Endothelial cell (in vitro differentiated cells): ENCODE measurements around the gene POLR3A. TPM values are rescaled to one million over a fixed set of nuclear protein-coding genes. Genes with fewer than 3 reads are reported as not detected.
A peak's percentile ranks its signal among the peaks of the same experiment; 100 is the strongest.

Source experiments
- DNase-seq: peaks from one replicate; pipeline ENCODE4 v3.0.0; 2021; ENCODE audit warnings: low spot score
- H3K27ac Mint-ChIP-seq: one replicate; pipeline ENCODE4 v1.8.0; 2021; ENCODE audit warnings: mixed read lengths, inconsistent platforms; ENCODE audit not compliant: unreplicated experiment
- H3K27me3 Mint-ChIP-seq: one replicate; pipeline ENCODE4 v1.8.0; 2021; ENCODE audit warnings: mild to moderate bottlenecking, moderate library complexity, mixed read lengths, inconsistent platforms; ENCODE audit not compliant: unreplicated experiment
- H3K36me3 Mint-ChIP-seq: one replicate; pipeline ENCODE4 v1.8.0; 2021; ENCODE audit warnings: mild to moderate bottlenecking, low read depth, mixed read lengths, inconsistent platforms; ENCODE audit not compliant: unreplicated experiment
- H3K4me1 Mint-ChIP-seq: one replicate; pipeline ENCODE4 v1.8.0; 2021; ENCODE audit warnings: mild to moderate bottlenecking, mixed read lengths, inconsistent platforms; ENCODE audit not compliant: unreplicated experiment
- H3K4me3 Mint-ChIP-seq: one replicate; pipeline ENCODE4 v1.8.0; 2021; ENCODE audit warnings: mild to moderate bottlenecking, mixed read lengths, inconsistent platforms; ENCODE audit not compliant: unreplicated experiment
- H3K9me3 Mint-ChIP-seq: one replicate; pipeline ENCODE4 v1.8.0; 2021; ENCODE audit warnings: mixed read lengths, inconsistent platforms; ENCODE audit not compliant: unreplicated experiment
- CTCF ChIP-seq: fragments of 200-600 bp; sonication (generic); IDR thresholded peaks from one replicate; pipeline ENCODE4 v1.5.0; 2021; ENCODE audit warnings: antibody characterized with exemption; ENCODE audit not compliant: unreplicated experiment
- total RNA-seq: library from RNA; stranded (reverse); fragmentation: NEBNext Ultra II Directional; extraction: Animal tissue kit (Norgen Biotek cat#: 25700); gene quantifications from one replicate; pipeline ENCODE4 v1.2.1, GENCODE V29; 2021; ENCODE audit not compliant: unreplicated experiment

Gene POLR3A
- total RNA-seq, 1 donor from 2014 or later: 18.4 TPM

- no peak for DNase-seq
- H3K9me3 Mint-ChIP-seq: no peaks in the 10 kb centered on the region
- no peak overlapping the region for H3K4me3 Mint-ChIP-seq
- peaks cover 5% of the 10 kb centered on the region for H3K27me3 Mint-ChIP-seq
- H3K4me1 Mint-ChIP-seq: peaks cover 48% of the 10 kb centered on the region
- H3K36me3 Mint-ChIP-seq: no peaks in the 10 kb centered on the region
- no peak overlapping the region for H3K27ac Mint-ChIP-seq
- TF ChIP-seq CTCF: no peak
Observed at GRCh38 chr10:77939561-77940001, 89.7 kb downstream of the POLR3A start.

DNA sequence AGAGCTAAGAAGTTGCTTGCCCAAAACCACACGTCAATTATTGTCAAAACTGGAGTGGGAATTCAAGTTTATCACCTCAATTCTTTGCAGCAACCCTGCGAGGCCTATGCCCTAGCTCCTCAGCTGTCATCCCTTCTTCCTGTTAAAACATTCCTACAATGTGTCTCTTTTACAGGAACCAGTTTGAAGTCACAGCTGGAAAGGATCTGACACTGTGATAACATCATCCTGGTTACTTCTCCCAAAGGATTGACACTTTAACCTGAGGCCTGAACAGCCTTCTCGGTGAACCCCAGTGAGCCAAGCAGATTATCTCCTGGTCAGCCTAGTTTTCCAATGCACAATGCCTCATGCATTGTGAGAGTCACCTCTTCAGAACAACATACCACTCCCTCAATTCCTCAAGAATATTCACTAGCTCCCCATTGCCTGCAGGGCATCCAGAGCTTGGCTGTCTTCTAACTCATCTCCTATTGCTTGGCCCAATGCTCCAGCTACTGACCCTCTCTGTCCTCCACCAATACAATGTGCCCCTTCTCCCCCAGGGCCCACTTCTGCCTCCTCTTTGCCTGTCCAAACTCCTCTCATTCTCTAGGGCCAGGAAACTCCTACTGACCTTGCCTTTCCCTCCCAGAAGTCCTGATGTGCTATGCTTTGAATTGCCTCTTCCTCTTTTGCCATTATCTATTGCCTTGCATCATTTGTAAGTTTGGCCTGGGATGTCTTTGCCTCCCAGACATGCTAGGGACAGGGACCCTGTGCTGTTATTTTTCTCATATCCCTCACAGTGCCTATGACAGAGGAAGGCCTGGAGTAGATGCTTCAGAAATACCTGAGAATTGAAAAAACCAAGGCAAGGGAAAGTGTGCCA, 92.4 kb downstream of the POLR3A start:
- Mint-ChIP-seq H3K4me3 (peak overlapping the region; percentile 27), H3K4me1 (peaks cover 39% of the 10 kb centered on the region), H3K27me3 (peaks cover 2% of the 10 kb centered on the region), H3K27ac (peak overlapping the region; percentile 97), H3K36me3 (no peaks in the 10 kb centered on the region), H3K9me3 (no peaks in the 10 kb centered on the region)
- no peak for TF ChIP-seq CTCF
- peak; percentile 15 for DNase-seq

- no peak for TF ChIP-seq CTCF
- H3K36me3 Mint-ChIP-seq: peaks cover 5% of the 10 kb centered on the region
- peaks cover 11% of the 10 kb centered on the region for H3K27me3 Mint-ChIP-seq
- H3K4me1 Mint-ChIP-seq: peaks cover 27% of the 10 kb centered on the region
- H3K4me3 Mint-ChIP-seq: no peak overlapping the region
- H3K9me3 Mint-ChIP-seq: no peaks in the 10 kb centered on the region
- no peak overlapping the region for H3K27ac Mint-ChIP-seq
- no peak for DNase-seq
Observed at GRCh38 chr10:77932016-77932715, 97.1 kb downstream of the POLR3A start.

DNA sequence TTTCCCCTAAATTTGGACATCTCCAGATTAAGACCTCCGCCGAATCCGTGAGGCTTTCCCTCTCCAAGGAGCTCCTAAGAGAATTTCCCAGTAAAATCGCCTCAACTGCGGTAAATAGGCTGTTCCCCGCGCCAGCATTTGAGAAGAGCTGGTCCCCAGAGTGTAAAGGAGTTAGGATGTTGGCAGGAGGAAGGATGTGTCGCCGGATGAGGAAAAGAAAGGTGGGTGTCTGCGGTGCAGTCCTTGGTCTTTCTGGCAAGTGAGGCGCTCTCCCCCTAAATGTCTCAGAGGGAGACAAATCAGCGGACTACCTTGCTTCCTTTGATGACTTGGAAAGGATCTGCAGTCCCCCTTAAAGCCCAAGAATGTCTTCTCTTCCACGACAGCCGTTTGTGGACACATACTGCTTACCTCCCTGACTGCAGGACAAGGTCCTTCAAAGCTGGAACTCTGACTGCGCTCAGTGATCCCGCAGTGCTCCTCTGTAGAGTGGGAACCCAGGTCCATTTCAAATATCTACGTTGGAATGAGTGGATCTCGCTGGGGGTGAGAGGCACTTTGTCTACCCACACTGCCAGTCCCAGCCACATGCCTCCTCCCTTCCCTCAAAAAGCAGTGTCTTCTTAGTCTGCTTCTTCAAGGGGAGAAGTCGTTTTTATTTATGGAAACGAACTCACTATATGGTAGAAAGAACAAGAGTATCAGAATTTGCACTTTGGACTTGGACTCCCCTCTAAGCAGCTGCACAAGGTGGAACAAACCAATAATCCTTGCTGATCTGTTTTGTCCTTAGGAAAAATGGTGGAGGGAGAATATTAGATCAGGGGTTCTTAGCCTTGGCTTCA, 101.7 kb downstream of the POLR3A start:
- Mint-ChIP-seq H3K4me1 (peaks cover 31% of the 10 kb centered on the region), H3K4me3 (peak overlapping the region; percentile 87), H3K27ac (peak overlapping the region; percentile 75), H3K36me3 (peaks cover 10% of the 10 kb centered on the region), H3K27me3 (peaks cover 15% of the 10 kb centered on the region), H3K9me3 (no peaks in the 10 kb centered on the region)
- no peak for TF ChIP-seq CTCF
- no peak for DNase-seq
